ENCODE measurements around the gene FBN2.
"Not testable (repeated sequence)": the region's sequence is repeated elsewhere in the genome, so short reads cannot be mapped to it uniquely, and the experiment has no call there.

Gene FBN2

GRCh38 chr5:128512894-128513293, 25.2 kb downstream of the FBN2 start:
- Histone ChIP-seq H3K27me3 (ENCODE audit: control insufficient read depth, insufficient read depth, low read length, poor library complexity, severe bottlenecking) (no peaks in the 10 kb centered on the region), H3K36me3 (ENCODE audit: control insufficient read depth, insufficient read depth, low read length) (peaks cover 1% of the 10 kb centered on the region), H3K4me3 (ENCODE audit: insufficient read depth, low read depth, low read length) (no peak overlapping the region), H3K4me1 (ENCODE audit: control insufficient read depth, insufficient read depth, low read length) (no peaks in the 10 kb centered on the region), H3K9me3 (ENCODE audit: control insufficient read depth, low read length) (no peaks in the 10 kb centered on the region), H3K27ac (ENCODE audit: insufficient read depth, low read depth, low read length, poor library complexity, severe bottlenecking) (no peak overlapping the region)
- WGBS, 2 experiments = 80 to 92% methylated on average over 1 of the region's 2 CpGs

GRCh38 chr5:128506643-128507042, 31.4 kb downstream of the FBN2 start:
- peaks cover 11% of the 10 kb centered on the region for H3K36me3 ChIP-seq (ENCODE audit: control insufficient read depth, insufficient read depth, low read length)
- no peak overlapping the region for H3K27ac ChIP-seq (ENCODE audit: insufficient read depth, low read depth, low read length, poor library complexity, severe bottlenecking)
- no peak overlapping the region for H3K4me3 ChIP-seq (ENCODE audit: insufficient read depth, low read depth, low read length)
- 86 to 90% methylated on average over 1 of the region's 2 CpGs for WGBS, 2 experiments
- no peaks in the 10 kb centered on the region for H3K27me3 ChIP-seq (ENCODE audit: control insufficient read depth, insufficient read depth, low read length, poor library complexity, severe bottlenecking)
- H3K4me1 ChIP-seq (ENCODE audit: control insufficient read depth, insufficient read depth, low read length) = no peaks in the 10 kb centered on the region
- no peaks in the 10 kb centered on the region for H3K9me3 ChIP-seq (ENCODE audit: control insufficient read depth, low read length)

GRCh38 chr5:128503727-128504126, 34.3 kb downstream of the FBN2 start:
- H3K27ac ChIP-seq (ENCODE audit: insufficient read depth, low read depth, low read length, poor library complexity, severe bottlenecking); H3K4me3 ChIP-seq (ENCODE audit: insufficient read depth, low read depth, low read length); H3K9me3 ChIP-seq (ENCODE audit: control insufficient read depth, low read length); H3K4me1 ChIP-seq (ENCODE audit: control insufficient read depth, insufficient read depth, low read length); H3K27me3 ChIP-seq (ENCODE audit: control insufficient read depth, insufficient read depth, low read length, poor library complexity, severe bottlenecking): not testable (repeated sequence)
- H3K36me3 ChIP-seq (ENCODE audit: control insufficient read depth, insufficient read depth, low read length) = peaks cover 11% of the 10 kb centered on the region
- WGBS, 2 experiments = 88 to 100% methylated on average over 1 of the region's 1 CpG

- Histone ChIP-seq H3K4me3 (ENCODE audit: insufficient read depth, low read depth, low read length) (no peak overlapping the region), H3K36me3 (ENCODE audit: control insufficient read depth, insufficient read depth, low read length) (peaks cover 5% of the 10 kb centered on the region), H3K27ac (ENCODE audit: insufficient read depth, low read depth, low read length, poor library complexity, severe bottlenecking) (no peak overlapping the region), H3K4me1 (ENCODE audit: control insufficient read depth, insufficient read depth, low read length) (no peaks in the 10 kb centered on the region), H3K9me3 (ENCODE audit: control insufficient read depth, low read length) (no peaks in the 10 kb centered on the region), H3K27me3 (ENCODE audit: control insufficient read depth, insufficient read depth, low read length, poor library complexity, severe bottlenecking) (no peaks in the 10 kb centered on the region)
- 64 to 65% methylated on average over 2 to 3 of the region's 5 CpGs for WGBS, 2 experiments
These were observed 39.1 kb downstream of the FBN2 start for GRCh38 chr5:128498844-128499455.

- H3K4me1 ChIP-seq (ENCODE audit: control insufficient read depth, insufficient read depth, low read length) = no peaks in the 10 kb centered on the region
- H3K27ac ChIP-seq (ENCODE audit: insufficient read depth, low read depth, low read length, poor library complexity, severe bottlenecking) = no peak overlapping the region
- no peak overlapping the region for H3K4me3 ChIP-seq (ENCODE audit: insufficient read depth, low read depth, low read length)
- no peaks in the 10 kb centered on the region for H3K9me3 ChIP-seq (ENCODE audit: control insufficient read depth, low read length)
- H3K27me3 ChIP-seq (ENCODE audit: control insufficient read depth, insufficient read depth, low read length, poor library complexity, severe bottlenecking) = no peaks in the 10 kb centered on the region
- H3K36me3 ChIP-seq (ENCODE audit: control insufficient read depth, insufficient read depth, low read length) = no peaks in the 10 kb centered on the region
- WGBS, 2 experiments = no CpG with 5 or more reads among the region's 1 CpG
These were observed 43.5 kb downstream of the FBN2 start for GRCh38 chr5:128494516-128494915.

GRCh38 chr5:128493657-128494329, 44.3 kb downstream of the FBN2 start:
- Histone ChIP-seq H3K36me3 (ENCODE audit: control insufficient read depth, insufficient read depth, low read length) (no peaks in the 10 kb centered on the region), H3K4me3 (ENCODE audit: insufficient read depth, low read depth, low read length) (no peak overlapping the region), H3K27ac (ENCODE audit: insufficient read depth, low read depth, low read length, poor library complexity, severe bottlenecking) (no peak overlapping the region), H3K27me3 (ENCODE audit: control insufficient read depth, insufficient read depth, low read length, poor library complexity, severe bottlenecking) (no peaks in the 10 kb centered on the region), H3K4me1 (ENCODE audit: control insufficient read depth, insufficient read depth, low read length) (no peaks in the 10 kb centered on the region), H3K9me3 (ENCODE audit: control insufficient read depth, low read length) (no peaks in the 10 kb centered on the region)
- 85 to 89% methylated on average over 4 of the region's 4 CpGs for WGBS, 2 experiments

- H3K27ac ChIP-seq (ENCODE audit: insufficient read depth, low read depth, low read length, poor library complexity, severe bottlenecking) = no peak overlapping the region
- H3K27me3 ChIP-seq (ENCODE audit: control insufficient read depth, insufficient read depth, low read length, poor library complexity, severe bottlenecking) = no peaks in the 10 kb centered on the region
- H3K9me3 ChIP-seq (ENCODE audit: control insufficient read depth, low read length) = no peaks in the 10 kb centered on the region
- H3K36me3 ChIP-seq (ENCODE audit: control insufficient read depth, insufficient read depth, low read length) = no peaks in the 10 kb centered on the region
- no peaks in the 10 kb centered on the region for H3K4me1 ChIP-seq (ENCODE audit: control insufficient read depth, insufficient read depth, low read length)
- no peak overlapping the region for H3K4me3 ChIP-seq (ENCODE audit: insufficient read depth, low read depth, low read length)
- WGBS, 2 experiments = 57 to 61% methylated on average over 3 of the region's 3 CpGs
These were observed 46.8 kb downstream of the FBN2 start for GRCh38 chr5:128491291-128491690.

GRCh38 chr5:128490761-128491160, 47.3 kb downstream of the FBN2 start:
- Histone ChIP-seq H3K36me3 (ENCODE audit: control insufficient read depth, insufficient read depth, low read length) (no peaks in the 10 kb centered on the region), H3K4me1 (ENCODE audit: control insufficient read depth, insufficient read depth, low read length) (no peaks in the 10 kb centered on the region), H3K27me3 (ENCODE audit: control insufficient read depth, insufficient read depth, low read length, poor library complexity, severe bottlenecking) (no peaks in the 10 kb centered on the region), H3K4me3 (ENCODE audit: insufficient read depth, low read depth, low read length) (no peak overlapping the region), H3K9me3 (ENCODE audit: control insufficient read depth, low read length) (no peaks in the 10 kb centered on the region), H3K27ac (ENCODE audit: insufficient read depth, low read depth, low read length, poor library complexity, severe bottlenecking) (no peak overlapping the region)
- WGBS, 2 experiments = 100% methylated on average over 1 of the region's 1 CpG; no CpG with 5 or more reads in 1 of the 2 experiments

GRCh38 chr5:128487041-128487440, 51.0 kb downstream of the FBN2 start:
- Histone ChIP-seq H3K9me3 (ENCODE audit: control insufficient read depth, low read length) (no peaks in the 10 kb centered on the region), H3K27ac (ENCODE audit: insufficient read depth, low read depth, low read length, poor library complexity, severe bottlenecking) (no peak overlapping the region), H3K27me3 (ENCODE audit: control insufficient read depth, insufficient read depth, low read length, poor library complexity, severe bottlenecking) (no peaks in the 10 kb centered on the region), H3K4me1 (ENCODE audit: control insufficient read depth, insufficient read depth, low read length) (no peaks in the 10 kb centered on the region), H3K36me3 (ENCODE audit: control insufficient read depth, insufficient read depth, low read length) (no peaks in the 10 kb centered on the region), H3K4me3 (ENCODE audit: insufficient read depth, low read depth, low read length) (no peak overlapping the region)
- 78 to 80% methylated on average over 3 of the region's 3 CpGs for WGBS, 2 experiments

- Histone ChIP-seq H3K9me3 (ENCODE audit: control insufficient read depth, low read length) (no peaks in the 10 kb centered on the region), H3K27ac (ENCODE audit: insufficient read depth, low read depth, low read length, poor library complexity, severe bottlenecking) (no peak overlapping the region), H3K36me3 (ENCODE audit: control insufficient read depth, insufficient read depth, low read length) (no peaks in the 10 kb centered on the region), H3K27me3 (ENCODE audit: control insufficient read depth, insufficient read depth, low read length, poor library complexity, severe bottlenecking) (no peaks in the 10 kb centered on the region), H3K4me3 (ENCODE audit: insufficient read depth, low read depth, low read length) (no peak overlapping the region), H3K4me1 (ENCODE audit: control insufficient read depth, insufficient read depth, low read length) (no peaks in the 10 kb centered on the region)
- 96 to 100% methylated on average over 1 to 2 of the region's 3 CpGs for WGBS, 2 experiments
These were observed 54.3 kb downstream of the FBN2 start for GRCh38 chr5:128483738-128484137.

All from ectodermal cell (in vitro differentiated cells).